ENCODE data around the gene REEP6. TPM values are rescaled to one million over a fixed set of nuclear protein-coding genes. Genes with fewer than 3 reads are reported as not detected.
"Not testable (repeated sequence)": the region's sequence is repeated elsewhere in the genome, so short reads cannot be mapped to it uniquely, and the experiment has no call there.

Gene REEP6
- total RNA-seq, 2 experiments from 2014 or later, result 2.2 to 2.8 TPM

DNA sequence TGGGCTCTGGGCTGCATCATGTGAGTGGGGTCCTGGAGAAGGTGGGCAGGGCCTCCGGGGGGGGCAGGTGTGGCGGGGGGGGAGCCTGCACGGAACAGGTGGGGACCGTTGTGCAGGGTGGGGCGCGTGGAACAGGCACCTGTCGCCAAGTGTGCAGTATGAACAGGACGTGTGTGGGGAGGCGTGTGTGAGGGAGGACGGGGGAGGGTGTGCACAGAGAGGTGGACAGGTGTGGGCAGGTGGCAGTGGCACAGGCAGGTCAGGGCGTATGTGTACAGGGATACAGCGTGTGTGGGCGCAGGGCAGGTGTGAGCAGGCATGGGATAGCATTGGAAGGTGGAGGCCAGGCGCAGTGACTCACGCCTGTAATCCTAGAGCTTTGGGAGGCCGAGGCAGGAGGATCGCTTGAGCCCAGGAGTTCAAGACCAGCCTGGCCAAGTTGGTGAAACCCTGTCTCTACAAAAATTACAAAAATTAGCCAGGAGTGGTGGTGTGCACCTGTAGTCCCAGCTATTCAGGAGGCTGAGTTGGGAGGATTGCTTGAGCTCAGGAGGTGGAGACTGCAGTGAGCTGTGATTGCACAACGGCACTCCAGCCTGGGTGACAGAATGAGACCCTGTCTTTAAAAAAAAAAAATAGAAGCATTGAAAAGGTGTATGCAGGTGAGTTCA lies 36.1 kb downstream of the REEP6 start:
- Mint-ChIP-seq H3K27me3 (peaks cover 23% of the 10 kb centered on the region), H3K27ac (no peak overlapping the region)
- POLR2A ChIA-PET, result no interaction called here

DNA sequence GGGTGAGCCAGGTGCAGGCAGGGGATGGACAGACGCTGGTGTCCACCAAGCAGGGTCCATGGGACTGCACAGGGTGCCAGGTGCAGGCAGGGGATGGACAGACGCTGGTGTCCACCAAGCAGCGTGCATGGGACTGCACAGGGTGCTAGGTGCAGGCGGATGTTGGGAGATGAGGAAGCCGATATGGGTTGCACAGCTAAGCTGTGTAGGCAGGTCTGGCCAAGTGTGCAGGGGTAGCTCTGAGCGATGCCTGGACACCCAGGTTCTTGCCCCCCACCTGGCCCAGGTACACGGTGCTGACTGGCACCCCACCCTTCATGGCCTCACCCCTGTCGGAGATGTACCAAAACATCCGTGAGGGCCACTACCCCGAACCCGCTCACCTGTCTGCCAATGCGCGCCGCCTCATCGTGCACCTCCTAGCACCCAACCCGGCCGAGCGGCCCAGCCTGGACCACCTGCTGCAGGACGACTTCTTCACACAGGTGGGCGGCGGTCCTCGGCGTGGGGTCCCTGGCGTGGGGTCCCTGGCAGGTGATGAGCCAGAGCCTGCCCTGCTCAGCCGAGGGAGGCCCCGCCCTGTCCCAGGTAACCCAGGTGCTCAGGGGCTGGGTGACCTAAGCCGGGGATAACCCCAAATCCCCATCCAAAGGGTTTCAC lies 36.8 kb downstream of the REEP6 start:
- ATAC-seq (ENCODE audit: low read depth) (no peak), DNase-seq (no peak)
- Mint-ChIP-seq H3K36me3 (no peaks in the 10 kb centered on the region), H3K9me3 (no peaks in the 10 kb centered on the region), H3K27me3 (peaks cover 21% of the 10 kb centered on the region), H3K4me1 (peaks cover 4% of the 10 kb centered on the region), H3K27ac (no peak overlapping the region), H3K4me3 (no peak overlapping the region)
- POLR2A ChIA-PET, result no interaction called here

More for the DNA sequence above, 36.1 kb downstream of the REEP6 start:
- no peak for DNase-seq
- Mint-ChIP-seq H3K9me3 (no peaks in the 10 kb centered on the region), H3K4me3 (no peak overlapping the region), H3K36me3 (no peaks in the 10 kb centered on the region), H3K4me1 (peaks cover 4% of the 10 kb centered on the region)
- no peak for ATAC-seq (ENCODE audit: low read depth)

DNA sequence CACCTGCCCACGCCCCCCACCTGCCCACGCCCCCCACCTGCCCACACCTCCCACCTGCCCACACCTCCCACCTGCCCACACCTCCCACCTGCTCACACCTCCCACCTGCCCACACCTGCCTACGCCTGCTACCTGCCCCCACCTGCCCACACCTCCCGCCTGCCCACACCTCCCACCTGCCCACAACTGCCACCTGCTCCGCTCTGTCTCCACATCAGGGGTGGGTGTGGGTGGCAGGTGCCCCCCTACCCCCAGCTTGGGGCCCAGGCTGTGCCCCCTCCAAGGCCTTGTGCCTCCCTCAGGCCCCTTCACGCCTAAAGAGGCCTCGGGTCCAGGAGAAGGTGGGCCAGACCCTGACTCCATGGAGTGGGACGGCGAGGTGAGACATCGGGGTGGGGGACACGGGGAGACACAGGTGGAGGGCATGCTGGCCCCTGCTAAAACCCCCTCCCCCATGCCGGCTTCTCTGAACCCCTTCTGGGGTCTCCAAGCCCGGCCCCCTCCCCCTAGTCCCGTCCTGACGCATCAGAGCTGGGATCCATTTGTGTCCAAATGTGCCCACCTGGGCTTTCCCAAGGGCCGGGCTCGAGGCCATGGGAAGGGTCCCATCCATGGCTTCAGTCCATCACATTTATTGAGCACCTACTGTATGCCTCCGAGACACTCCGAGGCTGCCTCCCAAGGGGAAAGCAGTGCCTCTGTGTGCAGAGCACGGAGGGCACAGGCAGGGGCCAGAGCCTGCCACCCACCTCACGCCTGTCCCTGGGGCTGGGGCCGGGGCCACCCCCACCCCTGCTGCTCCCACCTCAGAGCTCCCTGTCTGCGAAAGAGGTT lies 37.8 kb downstream of the REEP6 start:
- Mint-ChIP-seq H3K36me3 (no peaks in the 10 kb centered on the region), H3K27ac (no peak overlapping the region), H3K9me3 (no peaks in the 10 kb centered on the region), H3K27me3 (peaks cover 14% of the 10 kb centered on the region), H3K4me3 (no peak overlapping the region), H3K4me1 (peaks cover 4% of the 10 kb centered on the region)
- POLR2A ChIA-PET, result no interaction called here
- DNase-seq (no peak), ATAC-seq (ENCODE audit: low read depth) (no peak)

- Mint-ChIP-seq H3K4me3 (no peak overlapping the region), H3K4me1 (peaks cover 3% of the 10 kb centered on the region), H3K27ac (no peak overlapping the region), H3K27me3 (peaks cover 12% of the 10 kb centered on the region), H3K36me3 (no peaks in the 10 kb centered on the region), H3K9me3 (no peaks in the 10 kb centered on the region)
- ATAC-seq (ENCODE audit: low read depth) (no peak), DNase-seq (no peak)
- POLR2A ChIA-PET, result no interaction called here
Measured at GRCh38 chr19:1529430-1529816, 38.4 kb downstream of the REEP6 start.

DNA sequence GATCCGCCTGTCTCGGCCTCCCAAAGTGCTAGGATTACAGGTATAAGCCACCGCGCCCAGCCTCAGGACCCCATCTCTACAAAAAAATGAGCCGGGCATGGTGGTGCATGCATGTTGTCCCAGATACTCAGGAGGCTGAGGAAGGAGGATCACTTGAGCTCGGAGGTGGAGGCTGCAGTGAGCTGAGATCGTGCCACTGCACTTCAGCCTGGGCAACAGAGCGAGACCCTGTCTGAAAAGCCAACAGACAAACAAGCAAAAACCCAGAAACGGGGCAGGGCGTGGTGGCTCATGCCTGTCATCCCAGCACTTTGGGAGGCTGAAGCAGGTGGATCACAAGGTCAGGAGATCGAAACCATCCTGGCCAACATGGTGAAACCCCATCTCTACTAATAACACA lies 39.9 kb downstream of the REEP6 start:
- H3K27me3 Mint-ChIP-seq; H3K36me3 Mint-ChIP-seq; DNase-seq; H3K9me3 Mint-ChIP-seq; H3K4me3 Mint-ChIP-seq; H3K4me1 Mint-ChIP-seq; ATAC-seq (ENCODE audit: low read depth); POLR2A ChIA-PET; H3K27ac Mint-ChIP-seq: not testable (repeated sequence)

- DNase-seq (no peak), ATAC-seq (ENCODE audit: low read depth) (no peak)
- Mint-ChIP-seq H3K27ac (no peak overlapping the region), H3K27me3 (peaks cover 3% of the 10 kb centered on the region), H3K4me1 (no peaks in the 10 kb centered on the region), H3K4me3 (no peak overlapping the region), H3K9me3 (no peaks in the 10 kb centered on the region), H3K36me3 (no peaks in the 10 kb centered on the region)
- POLR2A ChIA-PET, result no interaction called here
Measured at GRCh38 chr19:1531587-1531986, 40.6 kb downstream of the REEP6 start.

DNA sequence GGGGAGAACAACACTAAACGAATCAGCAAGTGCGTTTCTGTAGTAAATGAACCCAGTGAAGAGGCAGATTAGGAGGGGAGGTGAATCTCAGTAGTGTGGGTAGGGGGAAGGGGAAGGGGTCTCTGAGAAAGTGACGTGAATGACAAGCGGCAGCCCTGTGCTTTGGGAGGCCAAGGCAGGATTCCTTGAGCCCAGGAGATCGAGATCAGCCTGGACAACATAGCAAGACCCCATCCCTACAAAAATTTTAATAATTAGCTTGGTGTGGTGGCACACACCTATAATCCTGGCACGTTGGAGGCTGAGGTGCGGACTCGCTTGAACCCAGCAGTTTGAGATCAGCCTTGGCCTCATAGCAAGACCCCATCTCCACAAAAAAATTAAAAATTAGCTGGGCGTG lies 41.0 kb downstream of the REEP6 start:
- Mint-ChIP-seq H3K27ac (no peak overlapping the region), H3K4me1 (no peaks in the 10 kb centered on the region), H3K27me3 (peaks cover 3% of the 10 kb centered on the region), H3K9me3 (no peaks in the 10 kb centered on the region), H3K36me3 (no peaks in the 10 kb centered on the region), H3K4me3 (no peak overlapping the region)
- DNase-seq (no peak), ATAC-seq (ENCODE audit: low read depth) (no peak)
- POLR2A ChIA-PET, result no interaction called here

- Mint-ChIP-seq H3K27ac (no peak overlapping the region), H3K27me3 (no peaks in the 10 kb centered on the region), H3K36me3 (no peaks in the 10 kb centered on the region), H3K4me1 (no peaks in the 10 kb centered on the region), H3K9me3 (no peaks in the 10 kb centered on the region), H3K4me3 (no peak overlapping the region)
- no peak for DNase-seq
- no peak for ATAC-seq (ENCODE audit: low read depth)
- POLR2A ChIA-PET, result no interaction called here
Measured at GRCh38 chr19:1533510-1534150, 42.6 kb downstream of the REEP6 start.

GRCh38 chr19:1534972-1535371 lies 44.0 kb downstream of the REEP6 start:
- H3K27me3 Mint-ChIP-seq, result no peaks in the 10 kb centered on the region
- DNase-seq, result no peak
- H3K36me3 Mint-ChIP-seq, result no peaks in the 10 kb centered on the region
- POLR2A ChIA-PET, result no interaction called here
- H3K9me3 Mint-ChIP-seq, result no peaks in the 10 kb centered on the region
- no peaks in the 10 kb centered on the region for H3K4me1 Mint-ChIP-seq
- H3K27ac Mint-ChIP-seq, result no peak overlapping the region
- no peak overlapping the region for H3K4me3 Mint-ChIP-seq
- ATAC-seq (ENCODE audit: low read depth), result no peak

- not testable (repeated sequence) for ATAC-seq (ENCODE audit: low read depth)
Measured at GRCh38 chr19:1535699-1536098, 44.7 kb downstream of the REEP6 start.

GRCh38 chr19:1538978-1539377 lies 48.0 kb downstream of the REEP6 start:
- POLR2A ChIA-PET, result no interaction called here
- no peaks in the 10 kb centered on the region for H3K36me3 Mint-ChIP-seq
- H3K4me3 Mint-ChIP-seq, result no peak overlapping the region
- H3K9me3 Mint-ChIP-seq, result no peaks in the 10 kb centered on the region
- H3K27me3 Mint-ChIP-seq, result peaks cover 14% of the 10 kb centered on the region
- ATAC-seq (ENCODE audit: low read depth) (no peak), DNase-seq (no peak)
- no peaks in the 10 kb centered on the region for H3K4me1 Mint-ChIP-seq
- H3K27ac Mint-ChIP-seq, result no peak overlapping the region

More at GRCh38 chr19:1535699-1536098, 44.7 kb downstream of the REEP6 start:
- H3K27ac Mint-ChIP-seq, H3K36me3 Mint-ChIP-seq, H3K4me1 Mint-ChIP-seq, H3K27me3 Mint-ChIP-seq, H3K4me3 Mint-ChIP-seq, DNase-seq, POLR2A ChIA-PET, H3K9me3 Mint-ChIP-seq: not testable (repeated sequence)

- H3K9me3 Mint-ChIP-seq; H3K4me3 Mint-ChIP-seq; DNase-seq; POLR2A ChIA-PET; ATAC-seq (ENCODE audit: low read depth); H3K4me1 Mint-ChIP-seq; H3K27ac Mint-ChIP-seq; H3K36me3 Mint-ChIP-seq: not testable (repeated sequence)
- peaks cover 21% of the 10 kb centered on the region for H3K27me3 Mint-ChIP-seq
Measured at GRCh38 chr19:1539749-1540148, 48.8 kb downstream of the REEP6 start.

- peaks cover 23% of the 10 kb centered on the region for H3K27me3 Mint-ChIP-seq
- no peaks in the 10 kb centered on the region for H3K36me3 Mint-ChIP-seq
- POLR2A ChIA-PET, result interaction anchor here (0.6 kb wide), 1 partner anchor 77 kb away, joined by 3 read pairs; no protein-coding TSS in a partner anchor
- no peak overlapping the region for H3K4me3 Mint-ChIP-seq
- H3K9me3 Mint-ChIP-seq, result no peaks in the 10 kb centered on the region
- no peak overlapping the region for H3K27ac Mint-ChIP-seq
- no peak for DNase-seq
- H3K4me1 Mint-ChIP-seq, result no peaks in the 10 kb centered on the region
- no peak for ATAC-seq (ENCODE audit: low read depth)
Measured at GRCh38 chr19:1540365-1540925, 49.5 kb downstream of the REEP6 start.
